ENCODE data around the gene IGLL5. TPM values are rescaled to one million over a fixed set of nuclear protein-coding genes. Genes with fewer than 3 reads are reported as not detected.

IGLL5 gene
- total RNA-seq, 1 donor from 2014 or later = not detected

GRCh38 chr22:22856364-22856763, 31.3 kb upstream of the IGLL5 start:
- Mint-ChIP-seq H3K27ac (no peak overlapping the region), H3K4me3 (ENCODE audit: low read depth) (no peak overlapping the region), H3K4me1 (ENCODE audit: low read depth) (no peaks in the 10 kb centered on the region), H3K36me3 (ENCODE audit: insufficient read depth) (no peaks in the 10 kb centered on the region), H3K9me3 (ENCODE audit: low read depth) (no peaks in the 10 kb centered on the region), H3K27me3 (peaks cover 61% of the 10 kb centered on the region)
- no peak for TF ChIP-seq CTCF (IDR thresholded peaks at IDR 0.05; ENCODE audit: unreplicated experiment)
- DNase-seq (ENCODE audit: low spot score, unreplicated experiment) = no peak

- H3K27me3 Mint-ChIP-seq = peaks cover 55% of the 10 kb centered on the region
- no peak for TF ChIP-seq CTCF (IDR thresholded peaks at IDR 0.05; ENCODE audit: unreplicated experiment)
- H3K9me3 Mint-ChIP-seq (ENCODE audit: low read depth) = no peaks in the 10 kb centered on the region
- no peak for DNase-seq (ENCODE audit: low spot score, unreplicated experiment)
- no peaks in the 10 kb centered on the region for H3K4me1 Mint-ChIP-seq (ENCODE audit: low read depth)
- H3K4me3 Mint-ChIP-seq (ENCODE audit: low read depth) = no peak overlapping the region
- no peak overlapping the region for H3K27ac Mint-ChIP-seq
- no peaks in the 10 kb centered on the region for H3K36me3 Mint-ChIP-seq (ENCODE audit: insufficient read depth)
These were observed 30.6 kb upstream of the IGLL5 start for GRCh38 chr22:22856885-22857606.

- TF ChIP-seq CTCF (IDR thresholded peaks at IDR 0.05; ENCODE audit: unreplicated experiment) = no peak
- H3K4me1 Mint-ChIP-seq (ENCODE audit: low read depth) = no peaks in the 10 kb centered on the region
- peaks cover 47% of the 10 kb centered on the region for H3K27me3 Mint-ChIP-seq
These were observed 29.7 kb upstream of the IGLL5 start for GRCh38 chr22:22857607-22858558.

GRCh38 chr22:22858559-22858937, 29.1 kb upstream of the IGLL5 start:
- Mint-ChIP-seq H3K9me3 (ENCODE audit: low read depth) (no peaks in the 10 kb centered on the region), H3K27ac (no peak overlapping the region)

More at GRCh38 chr22:22857607-22858558, 29.7 kb upstream of the IGLL5 start:
- H3K4me3 Mint-ChIP-seq (ENCODE audit: low read depth) = no peak overlapping the region
- no peak overlapping the region for H3K27ac Mint-ChIP-seq
- H3K9me3 Mint-ChIP-seq (ENCODE audit: low read depth) = no peaks in the 10 kb centered on the region
- DNase-seq (ENCODE audit: low spot score, unreplicated experiment) = no peak
- H3K36me3 Mint-ChIP-seq (ENCODE audit: insufficient read depth) = no peaks in the 10 kb centered on the region

More at GRCh38 chr22:22858559-22858937, 29.1 kb upstream of the IGLL5 start:
- DNase-seq (ENCODE audit: low spot score, unreplicated experiment) = no peak
- Mint-ChIP-seq H3K36me3 (ENCODE audit: insufficient read depth) (no peaks in the 10 kb centered on the region), H3K4me3 (ENCODE audit: low read depth) (no peak overlapping the region), H3K27me3 (peaks cover 48% of the 10 kb centered on the region), H3K4me1 (ENCODE audit: low read depth) (no peaks in the 10 kb centered on the region)
- TF ChIP-seq CTCF (IDR thresholded peaks at IDR 0.05; ENCODE audit: unreplicated experiment) = no peak

Measured in progenitor cell of endocrine pancreas (in vitro differentiated cells).